IPS DF 4.7 (cell line): ENCODE results near the gene ZBED2.
A peak's percentile ranks its signal among the peaks of the same experiment; 100 is the strongest.

Experiments used
- DNase-seq: peaks from one replicate; pipeline ENCODE4 v3.0.0-alpha.2; 2013; ENCODE audit warnings: low spot score; ENCODE audit errors: extremely low read depth

The ZBED2 gene

GRCh38 chr3:111604119-111604518 is 9.0 kb upstream of the ZBED2 start:
- no peak for DNase-seq

- DNase-seq = no peak
Observed at GRCh38 chr3:111603679-111604078, 8.5 kb upstream of the ZBED2 start.

- no peak for DNase-seq
Observed at GRCh38 chr3:111601810-111602209, 6.7 kb upstream of the ZBED2 start.

GRCh38 chr3:111598552-111598951 is 3.4 kb upstream of the ZBED2 start:
- DNase-seq = no peak

GRCh38 chr3:111598139-111598538 is 3.0 kb upstream of the ZBED2 start:
- no peak for DNase-seq

GRCh38 chr3:111596328-111596727 is 1.2 kb upstream of the ZBED2 start:
- no peak for DNase-seq

- no peak for DNase-seq
Observed at GRCh38 chr3:111594781-111595180, 365 bp downstream of the ZBED2 start.

- DNase-seq = no peak
Observed at GRCh38 chr3:111594205-111594604, 941 bp downstream of the ZBED2 start.

- no peak for DNase-seq
Observed at GRCh38 chr3:111593666-111594065, 1.5 kb downstream of the ZBED2 start.

- no peak for DNase-seq
Observed at GRCh38 chr3:111592936-111593335, 2.2 kb downstream of the ZBED2 start.

GRCh38 chr3:111592143-111592542 is 3.0 kb downstream of the ZBED2 start:
- DNase-seq = no peak

GRCh38 chr3:111591555-111591954 is 3.6 kb downstream of the ZBED2 start:
- DNase-seq = no peak

- DNase-seq = no peak
Observed at GRCh38 chr3:111590143-111590491, 5.0 kb downstream of the ZBED2 start.

GRCh38 chr3:111589303-111590142 is 5.6 kb downstream of the ZBED2 start:
- DNase-seq = no peak

GRCh38 chr3:111588527-111588926 is 6.6 kb downstream of the ZBED2 start:
- DNase-seq = no peak

GRCh38 chr3:111585217-111585616 is 9.9 kb downstream of the ZBED2 start:
- DNase-seq = no peak

- no peak for DNase-seq
Observed at GRCh38 chr3:111584744-111585143, 10.4 kb downstream of the ZBED2 start.

- no peak for DNase-seq
Observed at GRCh38 chr3:111582120-111582474, 13.0 kb downstream of the ZBED2 start.

GRCh38 chr3:111581403-111582119 is 13.6 kb downstream of the ZBED2 start:
- DNase-seq = no peak

GRCh38 chr3:111579495-111579894 is 15.7 kb downstream of the ZBED2 start:
- DNase-seq = no peak

- DNase-seq = no peak
Observed at GRCh38 chr3:111578867-111579266, 16.3 kb downstream of the ZBED2 start.

GRCh38 chr3:111577798-111578685 is 17.1 kb downstream of the ZBED2 start:
- peak; percentile 14 for DNase-seq
